ENCODE measurements around the gene LMBRD2.
"Not testable (repeated sequence)": the region's sequence is repeated elsewhere in the genome, so short reads cannot be mapped to it uniquely, and the experiment has no call there.

Gene LMBRD2

GRCh38 chr5:36151434-36152323, at the start of gene LMBRD2, which contains the start of gene SKP2:
Gene LMBRD2, minus strand, starts transcription at chr5:36151887. Its CDS starts 8,538 bp downstream, at chr5:36143349.
Gene SKP2, plus strand, starts transcription at chr5:36152111. Its CDS starts 152 bp downstream, at chr5:36152263.
- peaks cover 32% of the 10 kb centered on the region for H3K36me3 ChIP-seq
- H3K27ac ChIP-seq: peak within 1 kb of the TSS; percentile 81
- peak within 1 kb of the TSS; percentile 95 for H3K4me2 ChIP-seq
- H3K9ac ChIP-seq: peak within 1 kb of the TSS; percentile 87
- 0 out of 2 replicates have a peak, but pooled peaks cover 5% of the 10 kb centered on the region for H4K20me1 ChIP-seq
- H3K27me3 ChIP-seq: no peaks in the 10 kb centered on the region
- peaks cover 52% of the 10 kb centered on the region for H3K4me1 ChIP-seq
- no peak for TF ChIP-seq Cebpa-rat (IDR thresholded peaks at IDR 0.05)
- H3K4me3 ChIP-seq: peak within 1 kb of the TSS; percentile 97
- no peaks in the 10 kb centered on the region for H3K9me3 ChIP-seq

- Histone ChIP-seq H3K27me3 (no peaks in the 10 kb centered on the region), H3K4me3 (no peak overlapping the region), H3K9me3 (no peaks in the 10 kb centered on the region), H3K36me3 (peaks cover 67% of the 10 kb centered on the region), H4K20me1 (no peaks in the 10 kb centered on the region), H3K4me1 (peaks cover 25% of the 10 kb centered on the region), H3K27ac (no peak overlapping the region), H3K9ac (no peak overlapping the region), H3K4me2 (no peak overlapping the region)
- no peak for TF ChIP-seq Cebpa-rat (IDR thresholded peaks at IDR 0.05)
Observed at GRCh38 chr5:36200513-36200912, 48.8 kb upstream of the LMBRD2 start.

- Histone ChIP-seq H3K4me3 (no peak overlapping the region), H4K20me1 (no peaks in the 10 kb centered on the region), H3K4me1 (peaks cover 25% of the 10 kb centered on the region), H3K9me3 (no peaks in the 10 kb centered on the region), H3K27me3 (no peaks in the 10 kb centered on the region), H3K27ac (no peak overlapping the region), H3K36me3 (peaks cover 67% of the 10 kb centered on the region), H3K9ac (no peak overlapping the region), H3K4me2 (no peak overlapping the region)
- TF ChIP-seq Cebpa-rat (IDR thresholded peaks at IDR 0.05): no peak
Observed at GRCh38 chr5:36199620-36200019, 47.9 kb upstream of the LMBRD2 start.

GRCh38 chr5:36198783-36199182, 47.1 kb upstream of the LMBRD2 start:
- H3K4me2 ChIP-seq, H4K20me1 ChIP-seq, H3K9ac ChIP-seq, H3K9me3 ChIP-seq, H3K4me3 ChIP-seq, H3K27me3 ChIP-seq, H3K27ac ChIP-seq: not testable (repeated sequence)
- H3K4me1 ChIP-seq: peaks cover 19% of the 10 kb centered on the region
- H3K36me3 ChIP-seq: peaks cover 63% of the 10 kb centered on the region

- peaks cover 14% of the 10 kb centered on the region for H3K4me1 ChIP-seq
- peaks cover 59% of the 10 kb centered on the region for H3K36me3 ChIP-seq
- no peaks in the 10 kb centered on the region for H4K20me1 ChIP-seq
- no peaks in the 10 kb centered on the region for H3K27me3 ChIP-seq
- no peak overlapping the region for H3K4me3 ChIP-seq
- TF ChIP-seq Cebpa-rat (IDR thresholded peaks at IDR 0.05): no peak
- no peak overlapping the region for H3K4me2 ChIP-seq
- no peaks in the 10 kb centered on the region for H3K9me3 ChIP-seq
- no peak overlapping the region for H3K27ac ChIP-seq
- no peak overlapping the region for H3K9ac ChIP-seq
Observed at GRCh38 chr5:36198281-36198680, 46.6 kb upstream of the LMBRD2 start.

GRCh38 chr5:36193746-36194145, 42.1 kb upstream of the LMBRD2 start:
- H3K27me3 ChIP-seq: no peaks in the 10 kb centered on the region
- H3K9me3 ChIP-seq: peaks cover 24% of the 10 kb centered on the region
- no peak for TF ChIP-seq Cebpa-rat (IDR thresholded peaks at IDR 0.05)
- peaks cover 76% of the 10 kb centered on the region for H3K36me3 ChIP-seq
- no peak overlapping the region for H3K9ac ChIP-seq
- H3K27ac ChIP-seq: no peak overlapping the region
- no peak overlapping the region for H3K4me3 ChIP-seq
- H3K4me1 ChIP-seq: no peaks in the 10 kb centered on the region
- no peak overlapping the region for H3K4me2 ChIP-seq
- H4K20me1 ChIP-seq: no peaks in the 10 kb centered on the region

- H3K9ac ChIP-seq, H4K20me1 ChIP-seq, H3K27ac ChIP-seq, H3K4me1 ChIP-seq, H3K4me3 ChIP-seq, H3K4me2 ChIP-seq, H3K27me3 ChIP-seq: not testable (repeated sequence)
- Histone ChIP-seq H3K36me3 (peaks cover 73% of the 10 kb centered on the region), H3K9me3 (peaks cover 22% of the 10 kb centered on the region)
Observed at GRCh38 chr5:36184408-36184807, 32.7 kb upstream of the LMBRD2 start.

- Histone ChIP-seq H3K27ac (no peak overlapping the region), H3K27me3 (no peaks in the 10 kb centered on the region), H3K4me1 (peaks cover 25% of the 10 kb centered on the region), H3K9me3 (0 out of 2 replicates have a peak, but pooled peaks cover 7% of the 10 kb centered on the region), H4K20me1 (no peaks in the 10 kb centered on the region), H3K4me3 (no peak overlapping the region), H3K36me3 (peaks cover 65% of the 10 kb centered on the region), H3K4me2 (no peak overlapping the region), H3K9ac (no peak overlapping the region)
- no peak for TF ChIP-seq Cebpa-rat (IDR thresholded peaks at IDR 0.05)
Observed at GRCh38 chr5:36181774-36182173, 30.1 kb upstream of the LMBRD2 start.

- H3K4me2 ChIP-seq: no peak overlapping the region
- no peak overlapping the region for H3K9ac ChIP-seq
- H4K20me1 ChIP-seq: no peaks in the 10 kb centered on the region
- no peaks in the 10 kb centered on the region for H3K27me3 ChIP-seq
- peaks cover 25% of the 10 kb centered on the region for H3K4me1 ChIP-seq
- H3K9me3 ChIP-seq: 0 out of 2 replicates have a peak, but pooled peaks cover 7% of the 10 kb centered on the region
- no peak overlapping the region for H3K4me3 ChIP-seq
- peaks cover 65% of the 10 kb centered on the region for H3K36me3 ChIP-seq
- H3K27ac ChIP-seq: no peak overlapping the region
- TF ChIP-seq Cebpa-rat (IDR thresholded peaks at IDR 0.05): no peak
Observed at GRCh38 chr5:36180556-36181350, 29.1 kb upstream of the LMBRD2 start.

GRCh38 chr5:36179950-36180349, 28.3 kb upstream of the LMBRD2 start:
- Histone ChIP-seq H3K36me3 (peaks cover 69% of the 10 kb centered on the region), H3K4me3 (no peak overlapping the region)

More at GRCh38 chr5:36179950-36180349, 28.3 kb upstream of the LMBRD2 start:
- Histone ChIP-seq H3K9me3 (0 out of 2 replicates have a peak, but pooled peaks cover 5% of the 10 kb centered on the region), H3K4me2 (no peak overlapping the region), H3K4me1 (peaks cover 25% of the 10 kb centered on the region), H3K27ac (no peak overlapping the region), H3K9ac (no peak overlapping the region), H3K27me3 (no peaks in the 10 kb centered on the region), H4K20me1 (no peaks in the 10 kb centered on the region)
- no peak for TF ChIP-seq Cebpa-rat (IDR thresholded peaks at IDR 0.05)

All from BLaER1 (cell line).